ENCODE data around the gene TMEM250. TPM values are rescaled to one million over a fixed set of nuclear protein-coding genes. Genes with fewer than 3 reads are reported as not detected.

TMEM250 gene
- total RNA-seq, 1 donor from 2014 or later: 29.8 TPM

- Histone ChIP-seq H3K4me2 (ENCODE audit: low read length) (no peak overlapping the region), H3K27me3 (ENCODE audit: insufficient read depth, low read length) (peaks cover 11% of the 10 kb centered on the region), H3K27ac (ENCODE audit: low read depth, low read length) (no peak overlapping the region), H3K36me3 (ENCODE audit: insufficient read depth, low read length) (no peaks in the 10 kb centered on the region), H4K20me1 (ENCODE audit: insufficient read depth, low read length) (no peaks in the 10 kb centered on the region), H3K9ac (ENCODE audit: low read length) (no peak overlapping the region), H2AFZ (ENCODE audit: low read depth, low read length) (no peak overlapping the region), H3K79me2 (ENCODE audit: insufficient read depth, low read length) (no peaks in the 10 kb centered on the region), H3K4me3 (ENCODE audit: insufficient read depth, low read depth, low read length) (no peak overlapping the region), H3K9me3 (ENCODE audit: insufficient read depth, low read depth, low read length) (no peaks in the 10 kb centered on the region), H3K4me1 (ENCODE audit: insufficient read depth, low read length) (no peaks in the 10 kb centered on the region)
- Mint-ChIP-seq H3K27me3 (ENCODE audit: low read depth, unreplicated experiment) (peaks cover 31% of the 10 kb centered on the region), H3K27ac (ENCODE audit: unreplicated experiment) (no peak overlapping the region), H3K4me1 (ENCODE audit: low read depth, unreplicated experiment) (no peaks in the 10 kb centered on the region), H3K9me3 (ENCODE audit: unreplicated experiment) (no peaks in the 10 kb centered on the region), H3K4me3 (ENCODE audit: unreplicated experiment) (no peak overlapping the region), H3K36me3 (ENCODE audit: low read depth, unreplicated experiment) (no peaks in the 10 kb centered on the region)
- no peak for TF ChIP-seq CTCF (IDR thresholded peaks at IDR 0.05; ENCODE audit: insufficient read depth, low read depth, low read length)
- TF ChIP-seq EZH2 (IDR thresholded peaks at IDR 0.05; ENCODE audit: insufficient read depth, low read length): peak; percentile 2
- FAIRE-seq (no peak), DNase-seq (ENCODE audit: low read depth) (no peak)
These were observed 28.6 kb upstream of the TMEM250 start for GRCh38 chr9:136147038-136147889.

- no peaks in the 10 kb centered on the region for H3K36me3 ChIP-seq (ENCODE audit: insufficient read depth, low read length)
- H3K4me2 ChIP-seq (ENCODE audit: low read length): no peak overlapping the region
- Mint-ChIP-seq H3K36me3 (ENCODE audit: low read depth, unreplicated experiment) (no peaks in the 10 kb centered on the region), H3K4me1 (ENCODE audit: low read depth, unreplicated experiment) (no peaks in the 10 kb centered on the region), H3K27me3 (ENCODE audit: low read depth, unreplicated experiment) (peaks cover 28% of the 10 kb centered on the region), H3K27ac (ENCODE audit: unreplicated experiment) (no peak overlapping the region), H3K9me3 (ENCODE audit: unreplicated experiment) (no peaks in the 10 kb centered on the region), H3K4me3 (ENCODE audit: unreplicated experiment) (no peak overlapping the region)
- FAIRE-seq (no peak), DNase-seq (ENCODE audit: low read depth) (no peak)
- no peaks in the 10 kb centered on the region for H3K4me1 ChIP-seq (ENCODE audit: insufficient read depth, low read length)
- H3K27me3 ChIP-seq (ENCODE audit: insufficient read depth, low read length): peaks cover 11% of the 10 kb centered on the region
- H3K27ac ChIP-seq (ENCODE audit: low read depth, low read length): no peak overlapping the region
- TF ChIP-seq EZH2 (IDR thresholded peaks at IDR 0.05; ENCODE audit: insufficient read depth, low read length) (no peak), CTCF (IDR thresholded peaks at IDR 0.05; ENCODE audit: insufficient read depth, low read depth, low read length) (no peak)
- no peak overlapping the region for H3K4me3 ChIP-seq (ENCODE audit: insufficient read depth, low read depth, low read length)
- no peak overlapping the region for H2AFZ ChIP-seq (ENCODE audit: low read depth, low read length)
- no peaks in the 10 kb centered on the region for H4K20me1 ChIP-seq (ENCODE audit: insufficient read depth, low read length)
- no peak overlapping the region for H3K9ac ChIP-seq (ENCODE audit: low read length)
- H3K9me3 ChIP-seq (ENCODE audit: insufficient read depth, low read depth, low read length): no peaks in the 10 kb centered on the region
- no peaks in the 10 kb centered on the region for H3K79me2 ChIP-seq (ENCODE audit: insufficient read depth, low read length)
These were observed 27.7 kb upstream of the TMEM250 start for GRCh38 chr9:136146126-136147037.

Measured in astrocyte (in vitro differentiated cells and primary cell).